GM12873 (cell line): ENCODE data around the gene KDM5B.

Experiments
- TF ChIP-seq, protein P1 (sequence below): IDR thresholded peaks from 2 replicates; pipeline ENCODE4 v1.5.1; 2012; ENCODE audit warnings: low read depth, mild to moderate bottlenecking, moderate library complexity, low read length, control low read depth; ENCODE audit not compliant: insufficient read depth; ENCODE audit errors: missing control alignments

KDM5B gene

DNA sequence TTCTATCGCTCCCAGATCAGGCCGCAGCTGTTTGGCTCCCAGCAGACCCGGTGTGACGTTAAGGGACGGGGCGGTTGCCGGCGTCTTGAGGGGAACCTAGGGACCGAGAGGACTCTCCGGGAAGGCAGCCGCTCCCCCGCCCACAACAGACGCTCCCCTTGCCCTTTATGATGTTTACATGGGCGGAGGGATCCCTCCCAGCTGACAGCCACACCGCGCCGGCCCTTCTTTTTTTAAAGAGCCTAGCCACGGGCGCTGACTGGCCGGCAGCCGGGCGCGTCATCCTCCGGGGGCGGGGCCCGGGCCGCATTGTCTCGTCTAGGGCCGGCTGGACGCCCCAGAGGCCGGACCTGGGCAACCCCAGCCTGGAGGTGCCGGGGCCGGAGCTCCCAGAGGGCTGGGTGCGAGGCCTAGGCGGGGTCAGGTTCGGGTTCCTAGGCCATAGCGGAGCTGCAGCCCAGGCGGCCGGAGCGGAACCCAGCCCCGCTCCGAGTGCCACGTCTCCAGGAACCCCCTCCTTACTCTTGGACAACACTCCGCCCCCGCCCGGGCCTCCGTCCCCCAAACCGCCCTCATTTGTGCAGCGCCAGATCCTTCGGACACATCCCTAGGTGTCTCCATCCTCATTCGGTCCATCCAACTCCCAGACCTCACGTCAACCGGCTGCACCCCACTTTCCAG lies 2.5 kb upstream of the KDM5B start, which contains the start of gene PCAT6:
TSS of gene PCAT6 (plus strand) at position 340 of the 681 bp plus-strand sequence.
- TF ChIP-seq, protein P1, sequence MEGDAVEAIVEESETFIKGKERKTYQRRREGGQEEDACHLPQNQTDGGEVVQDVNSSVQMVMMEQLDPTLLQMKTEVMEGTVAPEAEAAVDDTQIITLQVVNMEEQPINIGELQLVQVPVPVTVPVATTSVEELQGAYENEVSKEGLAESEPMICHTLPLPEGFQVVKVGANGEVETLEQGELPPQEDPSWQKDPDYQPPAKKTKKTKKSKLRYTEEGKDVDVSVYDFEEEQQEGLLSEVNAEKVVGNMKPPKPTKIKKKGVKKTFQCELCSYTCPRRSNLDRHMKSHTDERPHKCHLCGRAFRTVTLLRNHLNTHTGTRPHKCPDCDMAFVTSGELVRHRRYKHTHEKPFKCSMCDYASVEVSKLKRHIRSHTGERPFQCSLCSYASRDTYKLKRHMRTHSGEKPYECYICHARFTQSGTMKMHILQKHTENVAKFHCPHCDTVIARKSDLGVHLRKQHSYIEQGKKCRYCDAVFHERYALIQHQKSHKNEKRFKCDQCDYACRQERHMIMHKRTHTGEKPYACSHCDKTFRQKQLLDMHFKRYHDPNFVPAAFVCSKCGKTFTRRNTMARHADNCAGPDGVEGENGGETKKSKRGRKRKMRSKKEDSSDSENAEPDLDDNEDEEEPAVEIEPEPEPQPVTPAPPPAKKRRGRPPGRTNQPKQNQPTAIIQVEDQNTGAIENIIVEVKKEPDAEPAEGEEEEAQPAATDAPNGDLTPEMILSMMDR, result no peak

DNA sequence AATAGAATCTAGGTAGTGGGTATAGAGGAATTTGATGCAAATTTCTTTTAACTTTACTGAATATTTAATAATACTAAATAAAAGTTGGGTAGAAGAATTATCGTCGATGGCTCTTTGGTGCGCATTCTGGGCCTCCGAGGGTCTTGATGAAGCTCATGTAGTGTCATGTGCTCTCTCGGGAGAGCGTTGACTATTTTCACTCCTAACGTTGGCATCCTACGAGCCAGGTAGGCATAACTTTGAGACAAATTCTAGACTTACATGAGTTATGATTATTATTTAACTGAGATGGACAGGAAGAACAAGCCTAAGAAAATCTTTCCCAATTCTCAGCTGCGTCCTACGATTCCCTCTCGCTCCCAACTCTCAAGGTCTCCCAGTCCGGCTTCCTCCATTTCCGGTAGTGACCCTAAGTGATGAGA lies 2.0 kb upstream of the KDM5B start:
- TF ChIP-seq, protein P1, result no peak

DNA sequence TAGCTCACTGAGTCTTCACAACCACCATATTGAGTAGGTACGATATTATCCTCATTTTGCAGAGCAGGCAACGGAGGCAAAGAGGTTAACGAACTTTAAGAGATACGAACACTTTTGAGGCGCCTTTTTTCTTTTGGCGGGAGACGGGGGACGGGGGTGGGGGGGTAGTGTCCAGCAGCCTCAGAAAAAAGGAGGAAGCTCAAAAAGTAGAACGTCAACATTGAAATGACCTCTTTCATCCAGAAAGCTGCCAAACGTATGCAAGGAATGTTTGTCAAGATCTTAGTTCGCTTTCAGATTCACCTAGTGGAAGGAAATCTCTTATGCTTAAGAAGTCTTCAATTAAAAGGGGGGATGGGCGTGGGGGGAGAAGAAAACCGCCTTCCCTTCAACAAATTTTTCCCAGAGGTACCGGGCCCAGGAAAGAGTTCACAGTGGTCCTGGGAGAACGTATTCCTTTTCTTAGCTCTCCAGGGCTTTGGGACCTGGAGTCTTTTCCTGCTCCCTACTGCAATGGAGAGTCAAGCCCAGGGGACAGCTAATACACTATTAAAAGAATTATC lies 1.5 kb upstream of the KDM5B start:
- TF ChIP-seq, protein P1, result no peak

DNA sequence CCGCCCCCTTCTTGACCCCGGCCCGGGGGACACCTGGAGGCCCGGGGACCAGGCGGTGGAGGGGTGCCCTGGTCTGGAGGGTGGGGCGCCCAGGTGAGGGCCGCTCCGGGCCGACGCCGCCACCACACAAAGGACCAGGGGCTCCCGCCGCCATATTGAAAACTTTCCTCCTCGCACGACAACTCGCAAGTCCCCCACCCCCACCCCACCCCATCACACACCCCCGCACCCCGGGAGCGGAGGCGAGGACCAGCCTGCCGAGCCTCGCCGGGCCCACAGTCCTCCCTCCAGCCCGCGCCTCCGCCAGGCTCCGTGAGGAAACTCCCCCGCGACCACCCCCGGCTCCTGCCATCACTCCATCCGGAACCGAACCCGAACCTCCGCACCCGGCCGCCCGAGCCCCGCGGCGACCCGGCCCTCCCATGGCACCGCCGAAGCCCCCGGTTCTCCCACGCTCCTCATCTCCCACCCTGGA lies 733 bp downstream of the KDM5B start:
- TF ChIP-seq, protein P1, result no peak

DNA sequence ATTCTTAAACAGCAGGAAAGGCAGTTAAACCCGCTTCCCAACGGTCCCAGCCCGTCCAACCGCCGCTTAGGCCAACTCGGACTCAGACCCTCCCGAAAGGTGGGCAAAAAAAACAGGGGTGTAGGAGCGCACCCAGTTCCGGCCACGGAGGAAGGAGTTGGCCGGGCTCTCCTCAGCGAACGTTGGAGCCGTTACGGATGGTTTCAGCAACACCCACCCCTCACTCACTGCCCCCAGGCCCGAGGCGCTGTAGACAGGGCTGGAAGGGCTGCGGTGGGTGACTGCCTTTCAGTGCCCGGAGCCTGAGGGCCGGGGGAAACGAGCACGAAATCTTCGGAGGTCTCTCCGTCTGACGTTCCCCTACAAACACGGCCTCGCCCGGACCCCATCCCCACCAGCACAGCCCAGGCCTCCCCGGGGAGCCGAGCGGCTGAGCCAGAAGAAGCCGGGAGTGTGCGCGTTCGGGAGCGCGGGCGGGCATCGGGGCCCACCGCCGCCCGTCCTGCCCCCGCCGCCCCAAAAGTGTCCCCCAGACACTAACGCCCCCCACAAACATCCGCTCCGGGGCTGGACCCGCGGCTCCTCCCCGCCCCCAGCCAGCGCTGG lies 1.3 kb downstream of the KDM5B start:
- TF ChIP-seq, protein P1, result no peak

DNA sequence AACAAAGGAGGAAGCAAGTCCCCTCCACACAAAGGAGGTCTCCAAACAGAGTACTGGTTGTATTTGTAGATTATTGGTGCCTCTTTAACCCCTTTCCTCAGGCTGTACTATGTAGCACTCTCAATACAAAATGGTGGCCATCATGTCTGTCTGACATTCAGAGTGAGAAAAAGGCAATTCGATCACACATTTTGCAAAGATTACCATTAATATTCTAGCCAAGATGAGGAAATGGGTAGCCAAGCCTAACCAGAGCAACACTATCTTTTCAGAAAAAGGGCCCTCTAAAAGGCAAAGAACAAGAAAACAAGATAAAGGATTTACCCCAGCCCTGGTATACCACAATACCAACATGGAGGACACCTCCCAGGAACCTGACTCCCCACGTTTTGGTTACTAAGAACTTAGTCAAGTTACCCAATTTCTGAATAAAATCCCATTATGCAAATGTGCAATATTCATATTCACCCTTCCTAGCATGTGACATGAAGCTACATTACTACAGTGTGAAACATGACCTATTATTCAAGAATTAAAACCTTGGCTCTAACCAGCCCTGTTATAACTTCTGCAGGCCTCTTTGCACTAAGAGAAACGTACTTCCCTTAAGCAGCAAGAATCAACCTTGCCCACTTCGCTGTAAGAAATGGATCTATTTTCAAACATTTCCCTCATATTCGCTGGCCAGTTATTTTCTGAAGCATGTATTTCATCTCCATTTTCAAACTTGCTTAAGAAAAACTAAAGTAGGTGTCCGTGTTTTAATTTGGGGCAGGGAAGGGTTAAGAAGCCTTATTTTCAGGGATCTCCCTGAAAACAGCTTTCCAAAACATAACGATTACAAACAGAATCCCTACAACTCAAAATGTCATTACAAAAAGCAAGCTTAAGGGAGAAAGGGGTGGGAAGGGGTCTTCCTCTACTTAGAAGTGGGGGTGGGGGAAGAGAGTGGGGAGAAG lies 2.1 kb downstream of the KDM5B start:
- TF ChIP-seq, protein P1, result no peak
